Islet precursor cell (in vitro differentiated cells): Measurements from ENCODE around the gene ZNF232.
"Not testable (repeated sequence)": the region's sequence is repeated elsewhere in the genome, so short reads cannot be mapped to it uniquely, and the experiment has no call there.

Experiments used
- DNase-seq: peaks from one replicate; pipeline ENCODE4 v3.0.0-alpha.2; 2018

The ZNF232 gene

DNA sequence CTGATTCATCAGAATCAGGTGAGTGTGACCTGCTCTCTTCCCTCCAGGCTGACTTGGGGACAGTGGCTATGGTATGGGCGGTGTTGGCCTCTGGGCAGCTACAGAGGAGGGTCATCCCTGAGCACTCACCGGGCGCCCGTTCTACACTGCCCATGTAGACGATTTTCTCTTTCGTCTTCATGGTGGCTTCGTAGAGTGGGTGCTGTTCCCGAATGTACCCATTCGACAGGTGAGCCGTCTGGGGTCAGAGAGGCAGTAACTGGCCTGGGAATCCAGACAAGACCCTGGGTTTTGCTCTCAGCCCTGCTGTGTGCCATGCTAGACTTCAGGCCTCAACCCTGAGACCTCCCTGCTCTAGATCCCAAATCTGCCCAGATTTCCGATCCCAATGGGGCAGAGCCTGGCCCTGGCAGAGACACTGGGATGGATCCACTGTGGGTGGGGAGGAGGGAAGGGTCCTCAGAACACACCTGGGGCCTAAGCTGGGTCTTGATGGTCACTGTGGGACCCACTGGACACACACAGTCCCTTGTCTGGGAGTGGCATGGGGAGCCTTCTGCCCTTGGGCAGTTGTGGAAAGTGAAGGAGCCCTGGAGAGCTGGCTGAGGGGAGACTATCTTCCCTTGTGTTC, 17.3 kb upstream of the ZNF232 start:
- peak; percentile 45 for DNase-seq

DNA sequence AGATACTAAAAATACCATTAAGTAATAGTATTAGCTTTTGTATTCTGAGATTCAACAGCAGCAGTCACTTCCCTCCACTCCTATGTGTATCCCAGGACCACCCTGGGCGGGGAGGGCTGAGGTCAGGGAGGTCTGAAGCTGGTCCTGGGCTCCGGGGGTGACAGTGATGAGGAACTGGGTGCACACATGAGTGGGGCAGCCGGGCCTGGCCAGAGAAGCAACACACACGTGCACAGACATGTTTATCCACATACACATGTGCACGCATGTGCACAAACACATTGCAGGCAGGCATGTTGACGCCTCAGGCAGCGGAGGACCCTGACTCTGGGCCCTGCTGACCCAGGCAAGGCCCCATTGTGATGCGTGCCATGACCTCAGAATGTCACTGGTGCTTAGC, 16.7 kb upstream of the ZNF232 start:
- peak; percentile 40 for DNase-seq

GRCh38 chr17:5127910-5128309, 16.2 kb upstream of the ZNF232 start:
- peak; percentile 36 for DNase-seq

DNA sequence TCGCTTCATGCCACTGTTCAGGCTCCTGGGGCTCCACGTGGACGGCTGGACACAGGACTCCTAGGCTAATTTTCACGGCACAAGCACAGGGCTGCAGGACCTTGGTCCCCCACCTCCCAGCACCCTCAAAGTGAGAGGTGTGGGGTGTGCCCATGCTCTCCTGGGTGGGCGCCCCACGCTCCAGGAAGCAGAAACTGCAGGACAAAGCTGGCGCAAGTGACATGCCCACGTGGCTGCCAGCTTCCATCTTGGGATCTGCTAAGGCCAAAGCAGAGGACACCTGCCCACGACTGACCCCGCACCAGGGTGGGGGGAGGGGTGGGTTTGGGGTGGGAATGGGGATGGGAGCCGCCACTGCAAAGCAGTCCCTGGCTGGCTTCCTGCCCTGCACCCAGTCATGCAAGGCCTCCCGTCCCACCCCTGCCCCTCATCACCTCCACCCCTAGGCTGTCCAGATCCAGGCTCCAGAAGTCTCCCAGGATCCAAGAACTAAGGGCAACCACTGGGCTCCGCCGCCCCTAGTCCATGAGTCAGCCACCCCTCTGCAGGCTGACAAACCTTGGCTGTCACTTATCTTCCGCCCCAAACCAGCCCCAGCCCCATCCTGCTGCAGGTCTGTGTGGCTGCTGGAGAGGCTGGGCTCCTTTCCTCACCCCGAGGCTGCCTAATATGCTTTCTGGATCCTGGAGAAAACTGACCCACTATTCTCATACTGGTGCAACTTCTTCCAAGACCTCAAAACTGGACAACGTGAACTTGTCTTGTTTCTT, 15.2 kb upstream of the ZNF232 start:
- DNase-seq = peak; percentile 50

- DNase-seq = not testable (repeated sequence)
Measured at GRCh38 chr17:5124896-5125295, 13.2 kb upstream of the ZNF232 start.

DNA sequence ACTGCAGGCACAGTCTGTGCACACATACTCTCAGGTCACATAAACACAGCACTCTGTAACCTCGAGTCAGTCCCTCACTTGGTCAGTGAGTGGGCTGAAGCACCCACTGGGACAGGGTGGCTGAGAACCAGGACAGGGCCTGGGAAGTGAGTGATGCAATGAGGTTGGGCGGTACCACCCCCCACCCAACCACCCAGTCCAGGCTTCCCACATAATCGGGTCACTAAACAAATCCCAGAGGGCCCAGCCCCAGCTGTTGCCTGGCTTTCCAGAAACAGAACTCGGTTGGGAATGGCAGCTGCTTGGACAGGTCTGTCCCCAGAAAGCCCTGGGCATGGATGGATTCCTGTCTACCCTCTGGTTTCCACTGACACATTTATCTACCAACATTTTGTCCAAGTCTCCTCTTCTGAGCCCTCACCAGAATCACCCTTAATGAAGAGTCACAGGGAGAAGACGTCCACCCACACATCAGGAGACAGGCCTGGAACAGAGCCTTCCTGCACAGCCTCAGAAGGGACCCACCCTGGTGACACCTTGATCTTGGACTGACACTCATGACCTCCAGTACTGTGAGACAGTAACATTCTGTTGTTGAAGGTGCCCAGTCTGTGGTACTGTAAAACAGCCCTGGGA, 12.6 kb upstream of the ZNF232 start:
- DNase-seq = peak; percentile 43

DNA sequence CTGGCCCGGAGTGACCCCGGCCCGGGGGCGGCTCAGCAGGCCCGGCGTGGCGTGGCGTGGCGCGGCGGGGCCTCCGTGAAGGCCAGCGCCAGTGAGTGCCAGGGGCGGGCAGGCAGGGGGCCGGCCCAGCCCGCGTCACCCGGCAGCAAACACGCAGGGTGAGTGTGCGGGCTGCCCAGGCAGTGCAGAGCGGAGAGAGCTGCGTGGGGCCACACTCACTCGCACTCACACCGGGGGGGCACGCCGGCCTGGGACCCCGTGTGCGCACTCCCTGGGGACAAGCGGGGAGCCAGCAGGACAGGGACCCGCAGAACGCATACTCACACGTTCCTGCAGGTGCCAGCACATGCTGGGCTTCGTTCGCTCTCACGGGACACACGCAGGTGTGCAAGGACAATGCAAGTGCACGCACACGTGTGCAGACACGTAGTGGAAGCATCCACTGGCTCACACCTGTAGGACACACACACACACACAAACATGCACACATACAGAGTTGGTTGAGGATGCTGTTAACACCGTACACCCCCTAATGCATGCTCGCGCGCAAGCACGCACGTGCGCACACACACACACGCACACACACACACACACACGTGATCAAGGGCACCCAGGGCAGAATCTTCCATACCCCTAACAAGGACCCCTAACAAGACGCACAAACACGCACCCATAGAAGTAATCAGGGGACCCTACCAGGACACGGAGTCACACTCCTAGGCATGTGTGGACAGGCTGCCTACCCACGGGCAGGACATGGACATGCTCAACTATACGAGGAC, 11.9 kb upstream of the ZNF232 start:
- DNase-seq = peak; percentile 32

DNA sequence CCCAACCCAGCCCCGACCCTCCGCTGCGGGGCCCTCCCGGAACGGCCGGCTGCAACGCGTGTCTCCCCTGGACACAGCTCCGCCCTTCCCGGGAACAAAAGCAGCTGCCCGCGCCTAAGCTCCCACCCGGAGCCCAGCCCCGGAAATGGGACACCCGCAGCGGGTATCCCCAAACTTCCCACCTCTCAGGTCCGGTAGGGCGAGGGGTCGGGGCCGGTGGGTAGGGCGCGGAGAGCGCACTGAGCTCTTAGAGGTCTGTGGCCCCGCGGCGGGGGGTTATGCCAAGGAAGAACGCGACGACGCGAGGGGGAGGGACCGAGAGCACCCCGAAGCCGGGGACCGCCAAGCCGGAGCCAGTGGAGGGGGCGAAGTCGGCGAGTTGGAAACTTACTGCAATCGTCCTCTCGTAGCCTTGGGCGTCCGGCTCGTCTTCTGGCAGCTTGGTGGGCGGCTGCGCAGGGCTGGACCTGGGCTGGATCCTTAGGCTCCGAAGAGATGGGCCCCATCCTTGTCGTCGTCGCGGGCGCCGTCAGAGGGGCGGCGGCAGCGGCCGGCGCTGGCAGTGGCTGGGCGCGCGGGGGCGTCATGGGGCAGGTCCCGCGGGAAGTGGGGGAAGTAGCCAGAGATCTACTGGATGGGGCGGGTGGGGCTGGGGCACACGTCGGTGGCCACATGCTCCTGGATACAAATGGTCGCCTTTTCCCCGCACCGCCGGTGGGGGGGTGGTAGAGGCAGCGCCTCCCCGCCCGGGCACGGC, 11.1 kb upstream of the ZNF232 start:
- DNase-seq = peak; percentile 74

DNA sequence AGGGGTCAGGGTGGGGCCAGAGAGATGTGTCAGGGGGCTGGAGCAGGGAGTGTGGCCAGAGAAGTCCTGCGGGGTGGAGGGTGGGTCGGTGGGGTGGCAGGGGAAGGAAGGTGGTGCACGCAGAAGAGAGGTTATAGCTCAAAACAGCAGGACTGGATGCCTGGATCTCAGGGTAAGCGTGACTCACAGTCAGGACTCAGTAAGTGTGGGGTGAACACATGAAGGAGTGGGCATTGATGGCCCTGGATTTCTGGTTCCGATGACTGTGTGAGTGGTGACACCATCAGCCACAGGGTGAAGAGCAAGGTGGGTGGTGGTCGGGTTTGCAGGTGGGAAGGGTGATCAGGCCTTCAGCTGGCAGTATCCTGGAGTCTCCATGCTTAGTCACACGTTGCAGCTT, 10.4 kb upstream of the ZNF232 start:
- DNase-seq = peak; percentile 49

DNA sequence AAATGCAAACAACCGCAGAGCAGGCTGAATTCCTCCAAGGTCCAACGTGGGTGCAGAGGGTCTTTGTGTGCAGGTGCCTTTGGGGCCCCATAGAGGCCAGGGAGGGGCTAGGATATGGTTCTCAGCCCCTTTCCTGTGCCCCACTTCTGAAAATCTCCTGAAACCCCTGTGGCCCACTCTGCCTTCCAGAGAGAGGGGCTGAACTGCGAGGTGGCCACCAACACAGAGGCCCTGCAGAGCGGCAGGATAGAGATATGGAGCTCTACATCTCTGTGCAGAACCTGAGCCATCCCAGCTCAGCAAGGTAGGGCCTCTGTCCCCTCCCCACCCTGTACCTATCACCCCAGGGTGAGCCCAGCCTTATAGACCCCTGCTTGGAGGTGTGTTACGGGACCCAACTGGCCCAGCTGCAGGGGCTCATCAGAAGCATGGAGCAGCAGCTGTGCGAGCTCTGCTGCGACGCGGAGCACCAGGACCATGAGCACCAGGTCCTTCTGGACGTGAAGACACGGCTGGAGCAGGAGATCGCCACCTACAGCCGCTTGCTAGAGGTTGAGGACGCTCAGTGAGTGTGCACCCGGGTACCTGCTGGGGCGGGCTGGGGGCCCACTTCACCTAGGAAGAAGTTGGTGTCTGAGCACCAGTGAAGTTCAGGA, 9.6 kb upstream of the ZNF232 start:
- DNase-seq = peak; percentile 50

GRCh38 chr17:5120436-5121185, 8.9 kb upstream of the ZNF232 start:
- peak; percentile 44 for DNase-seq

GRCh38 chr17:5120036-5120435, 8.4 kb upstream of the ZNF232 start:
- peak; percentile 41 for DNase-seq

GRCh38 chr17:5118219-5118618, 6.5 kb upstream of the ZNF232 start:
- DNase-seq = no peak

DNA sequence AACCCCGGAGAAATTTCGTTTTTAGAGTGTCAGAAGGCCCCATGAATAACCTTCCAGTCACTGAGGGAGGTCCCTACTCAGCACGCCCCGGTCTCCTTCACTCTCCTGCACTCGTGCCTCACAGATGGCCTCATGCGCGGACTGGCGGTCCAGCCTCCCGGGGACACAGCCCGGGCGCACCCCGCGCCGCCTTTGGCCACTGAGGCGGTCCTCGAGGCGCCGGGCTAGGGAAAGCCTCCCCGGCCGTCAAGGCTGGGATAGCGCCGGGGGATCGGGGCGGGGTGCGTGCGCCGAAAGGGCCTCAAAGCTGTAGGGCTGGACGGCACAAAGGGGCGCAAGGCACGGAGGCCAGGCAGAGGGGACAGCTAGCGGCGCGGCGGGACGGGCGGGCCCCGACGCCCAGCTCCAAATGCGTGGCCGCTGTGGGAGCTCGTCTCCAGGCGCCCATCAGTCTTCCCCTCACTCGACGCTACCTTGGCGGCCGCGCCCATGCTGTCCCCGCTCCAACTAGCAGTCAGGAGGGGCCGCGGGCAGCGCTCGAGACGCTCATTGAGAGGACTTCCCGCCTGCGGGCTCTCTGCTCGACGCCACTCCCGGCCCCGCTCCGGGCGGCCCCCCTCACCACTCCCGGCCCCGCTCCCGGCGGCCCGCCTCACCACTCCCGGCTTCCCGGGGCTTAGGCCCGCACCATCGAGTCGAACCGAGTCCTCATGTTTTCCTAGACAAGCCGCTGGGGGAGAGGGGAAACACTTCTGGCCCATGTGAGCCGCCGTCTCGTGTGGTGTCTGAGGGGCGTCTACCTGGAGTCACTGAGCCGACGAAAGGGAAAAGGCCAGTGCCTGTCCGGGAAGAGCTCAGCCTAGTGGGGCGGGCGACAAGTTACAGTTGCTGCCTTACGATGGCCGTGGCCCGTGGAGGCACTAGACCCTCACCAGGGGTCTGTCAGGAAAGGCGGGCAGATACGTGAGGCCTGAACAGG, 4.3 kb upstream of the ZNF232 start, which contains the start of gene USP6:
USP6 (plus strand) TSS at position 360 of the 979 bp plus-strand sequence. CDS start 14,336 bp downstream, outside the sequence.
- peak; percentile 52 for DNase-seq

DNA sequence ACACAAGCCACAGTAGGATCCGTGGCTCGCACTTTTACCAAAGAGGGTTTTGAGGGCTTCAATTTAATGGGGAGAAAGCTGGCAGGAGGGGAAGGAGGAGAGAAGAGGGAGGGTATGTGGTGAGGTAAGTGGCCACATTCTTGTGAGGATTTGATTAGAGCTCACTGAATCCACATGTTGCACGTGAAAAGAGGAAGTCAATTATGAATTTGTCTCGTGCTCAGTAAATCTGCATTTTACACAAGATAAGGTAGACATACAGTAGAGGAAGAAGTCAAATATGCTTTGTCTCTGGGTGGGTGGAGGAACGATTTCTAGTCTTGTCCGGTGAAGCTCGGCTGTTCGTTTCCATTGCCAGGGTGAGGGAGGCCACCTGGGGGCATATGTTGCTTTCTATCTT, 862 bp downstream of the ZNF232 start:
- no peak for DNase-seq

DNA sequence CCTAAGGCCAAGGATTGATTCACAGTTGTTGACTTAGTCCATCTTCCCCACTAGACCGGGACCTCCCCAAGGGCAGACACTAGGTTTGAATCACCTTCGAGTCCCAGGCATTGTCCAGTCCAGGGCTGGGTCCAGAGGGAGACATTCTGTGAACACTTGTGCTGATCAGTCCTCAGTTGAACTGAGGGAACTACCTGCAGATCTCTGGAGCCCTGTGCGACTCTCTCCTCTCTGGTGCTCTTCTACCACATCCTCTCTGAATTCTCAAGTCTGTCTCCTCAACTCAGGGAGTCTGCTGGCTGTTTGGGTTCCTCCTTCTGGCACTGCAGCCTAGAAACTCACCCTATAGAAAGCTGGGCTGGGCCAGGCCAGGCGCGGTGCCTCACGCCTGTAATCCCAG, 10.8 kb downstream of the ZNF232 start:
- no peak for DNase-seq

GRCh38 chr17:5099271-5099670, 12.4 kb downstream of the ZNF232 start:
- DNase-seq = no peak

DNA sequence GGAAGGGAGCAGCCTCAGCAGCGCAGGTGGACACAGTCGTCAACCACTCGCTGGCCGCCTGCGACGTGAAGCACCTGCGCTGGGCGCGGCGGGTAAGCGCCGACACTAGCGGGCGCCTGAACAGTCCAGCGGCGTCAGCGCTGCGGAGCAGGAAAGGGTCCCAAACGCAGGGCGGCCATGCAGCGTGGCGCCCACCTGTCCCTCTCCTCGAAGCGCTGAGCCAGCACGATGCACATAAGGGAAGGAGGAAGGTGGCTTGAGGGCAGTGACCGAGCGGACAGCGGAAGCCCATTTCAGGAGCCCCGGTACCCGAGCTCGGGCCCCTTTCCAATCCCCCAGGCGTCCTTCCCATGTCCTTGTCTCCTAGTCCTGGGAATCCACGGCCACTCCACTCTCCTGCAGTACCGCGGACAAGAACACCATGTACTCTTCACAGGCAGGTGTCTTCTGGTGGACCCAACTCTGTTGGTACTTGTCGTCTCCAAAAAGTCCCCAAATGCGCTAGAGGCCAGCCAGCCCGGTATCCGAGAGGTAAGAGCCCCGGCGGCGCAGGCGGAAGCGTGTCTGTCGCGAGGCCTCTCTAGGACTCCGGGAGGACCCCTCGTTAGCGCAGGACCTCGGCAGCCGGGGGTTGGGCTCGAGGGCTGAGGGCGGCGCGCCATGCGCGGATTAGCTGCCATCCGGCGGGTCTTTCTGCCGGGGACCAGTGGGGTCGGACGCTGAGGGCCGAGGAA, 14.4 kb downstream of the ZNF232 start:
- peak; percentile 88 for DNase-seq

DNA sequence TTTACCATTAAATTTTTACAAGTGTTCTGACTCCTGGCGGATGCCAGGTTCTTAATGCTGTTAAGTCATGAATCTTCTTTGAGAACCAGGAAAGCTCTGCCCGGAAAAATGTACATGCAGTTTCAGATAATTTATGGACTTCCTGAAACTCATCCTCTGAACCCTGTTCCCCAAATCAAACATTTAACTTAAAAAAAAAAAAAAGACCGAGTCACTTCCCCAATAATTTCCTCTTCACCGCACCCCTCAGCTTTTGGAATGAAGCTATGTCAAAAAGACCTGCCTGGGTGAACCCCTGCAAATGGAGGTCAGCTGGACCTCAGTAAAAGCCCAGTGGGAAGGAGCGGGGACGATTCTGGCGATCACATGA, 15.0 kb downstream of the ZNF232 start:
- DNase-seq = no peak
